ENCODE measurements around the gene DCAF5. TPM values are rescaled to one million over a fixed set of nuclear protein-coding genes. Genes with fewer than 3 reads are reported as not detected.
A peak's percentile ranks its signal among the peaks of the same experiment; 100 is the strongest.

The DCAF5 gene
- total and polyA plus RNA-seq, 2 of the 13 experiments (the other 11 are each of a cell fraction or from before 2014, with no cell fraction given): 13.4 to 31.6 TPM

DNA sequence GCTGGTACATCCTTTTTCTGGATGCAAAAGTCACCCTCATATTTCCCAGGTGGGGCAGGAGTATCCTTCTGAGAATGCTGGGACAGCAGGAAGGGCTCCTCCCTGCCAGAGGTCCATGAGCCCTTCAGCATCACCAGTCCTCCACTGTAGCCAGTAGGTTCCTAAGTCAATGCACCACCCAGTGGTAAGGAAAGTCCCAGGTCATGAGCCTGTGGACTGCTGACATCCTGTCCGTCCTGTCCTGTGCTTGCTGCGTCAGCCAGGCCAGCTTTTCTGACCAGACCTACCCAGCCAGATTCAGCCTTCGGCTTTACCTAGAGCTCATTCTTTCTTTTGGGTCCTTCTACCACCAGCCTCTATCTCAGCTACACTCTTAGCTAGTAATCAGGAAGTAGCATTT is 150.8 kb downstream of the DCAF5 start (continued):
- peak; percentile 24; the same call in 1 of the 2 replicates for TF ChIP-seq ZNF687 (CRISPR knock-in tag; IDR thresholded peaks at IDR 0.05)
- TF ChIP-seq ZNF251 (CRISPR knock-in tag; IDR thresholded peaks at IDR 0.05): no peak
- no peak for TF ChIP-seq MYNN (CRISPR knock-in tag; IDR thresholded peaks at IDR 0.05; ENCODE audit: low read depth)
- TF ChIP-seq LCORL (IDR thresholded peaks at IDR 0.05): no peak
- TF ChIP-seq LCORL (CRISPR knock-in tag; IDR thresholded peaks at IDR 0.05): 0 out of 2 replicates have a peak, but pooled peaks have one; percentile 50
- TF ChIP-seq ZNF589 (CRISPR knock-in tag; conservative IDR thresholded peaks at IDR 0.05): no peak
- no peak for TF ChIP-seq ZNF496 (CRISPR knock-in tag; IDR thresholded peaks at IDR 0.05; ENCODE audit: insufficient replicate concordance)
- TF ChIP-seq THAP8 (CRISPR knock-in tag; IDR thresholded peaks at IDR 0.05; ENCODE audit: borderline replicate concordance): no peak
- no peak for TF ChIP-seq ZNF292 (CRISPR knock-in tag; IDR thresholded peaks at IDR 0.05; ENCODE audit: borderline replicate concordance, low read depth)
- no peak for TF ChIP-seq JUN (CRISPR knock-in tag; IDR thresholded peaks at IDR 0.05)
- TF ChIP-seq HOXA3 (CRISPR knock-in tag; IDR thresholded peaks at IDR 0.05): no peak
- TF ChIP-seq DRAP1 (CRISPR knock-in tag; IDR thresholded peaks at IDR 0.05): 0 out of 2 replicates have a peak, but pooled peaks have one; percentile 21
- TF ChIP-seq GZF1 (CRISPR knock-in tag; IDR thresholded peaks at IDR 0.05): no peak
- no peak for TF ChIP-seq ATF1 (CRISPR knock-in tag; IDR thresholded peaks at IDR 0.05)
- no peak for TF ChIP-seq ZNF850 (CRISPR knock-in tag; conservative IDR thresholded peaks at IDR 0.05)
- 0 out of 2 replicates have a peak, but pooled peaks have one; percentile 50 for TF ChIP-seq IRF2 (CRISPR knock-in tag; IDR thresholded peaks at IDR 0.05)
- 0 out of 2 replicates have a peak, but pooled peaks have one; percentile 33 for TF ChIP-seq ERF (CRISPR knock-in tag; IDR thresholded peaks at IDR 0.05)
- no peak for TF ChIP-seq ZNF776 (CRISPR knock-in tag; IDR thresholded peaks at IDR 0.05)
- TF ChIP-seq ZNF501 (CRISPR knock-in tag; IDR thresholded peaks at IDR 0.05): 0 out of 2 replicates have a peak, but pooled peaks have one; percentile 23
- no peak for TF ChIP-seq SPEN (CRISPR knock-in tag; IDR thresholded peaks at IDR 0.05; ENCODE audit: low read depth)
- TF ChIP-seq, protein P1, sequence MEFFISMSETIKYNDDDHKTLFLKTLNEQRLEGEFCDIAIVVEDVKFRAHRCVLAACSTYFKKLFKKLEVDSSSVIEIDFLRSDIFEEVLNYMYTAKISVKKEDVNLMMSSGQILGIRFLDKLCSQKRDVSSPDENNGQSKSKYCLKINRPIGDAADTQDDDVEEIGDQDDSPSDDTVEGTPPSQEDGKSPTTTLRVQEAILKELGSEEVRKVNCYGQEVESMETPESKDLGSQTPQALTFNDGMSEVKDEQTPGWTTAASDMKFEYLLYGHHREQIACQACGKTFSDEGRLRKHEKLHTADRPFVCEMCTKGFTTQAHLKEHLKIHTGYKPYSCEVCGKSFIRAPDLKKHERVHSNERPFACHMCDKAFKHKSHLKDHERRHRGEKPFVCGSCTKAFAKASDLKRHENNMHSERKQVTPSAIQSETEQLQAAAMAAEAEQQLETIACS (CRISPR knock-in tag; IDR thresholded peaks at IDR 0.05): no peak
- peak; percentile 63 for TF ChIP-seq TEAD3 (CRISPR knock-in tag; optimal IDR thresholded peaks at IDR 0.05; ENCODE audit: borderline replicate concordance)
- no peak for TF ChIP-seq ZNF777 (CRISPR knock-in tag; IDR thresholded peaks at IDR 0.05)
- TF ChIP-seq BORCS8-MEF2B (CRISPR knock-in tag; IDR thresholded peaks at IDR 0.05): no peak
- peak; percentile 54 for TF ChIP-seq XRCC5 (optimal IDR thresholded peaks at IDR 0.05; ENCODE audit: low read length)
- TF ChIP-seq ZMYM4 (CRISPR knock-in tag; IDR thresholded peaks at IDR 0.05): no peak
- no peak for TF ChIP-seq ZNF674 (CRISPR knock-in tag; IDR thresholded peaks at IDR 0.05; ENCODE audit: low read depth)

Measured in HepG2 (cell line).